A549 (cell line): ENCODE data around the gene STIM2. TPM values are rescaled to one million over a fixed set of nuclear protein-coding genes. Genes with fewer than 3 reads are reported as not detected.

ENCODE experiments used
- ATAC-seq, 2 experiments: fragments of 200-7000 bp in 1 of 2; fragments of >200 bp in 1 of 2; cut with Nextera tagmentation in 1 of 2; cut with Tn5 transposase in 1 of 2; 3 replicates each; pipeline versions ENCODE4 v1.8.0 to v1.9.1; 2018 to 2020; ENCODE audit warnings: mild to moderate bottlenecking in 1 of 2, moderate library complexity in 1 of 2
- CTCF ChIA-PET: fragments of 300-600 bp; sonication (Branson Sonifier 250); formaldehyde crosslinking; extraction: SDS; loops from one replicate; lab custom pipeline; 2021; ENCODE audit warnings: antibody characterized with exemption, inconsistent platforms; lab: Yijun Ruan, JAX
- POLR2A ChIA-PET: fragments of 350-600 bp; formaldehyde crosslinking; extraction: SDS; loops from one replicate; lab custom pipeline; 2021; ENCODE audit warnings: antibody characterized with exemption, inconsistent platforms; lab: Yijun Ruan, JAX
- DNase-seq, 2 experiments: peaks; one replicate each; pipeline versions ENCODE4 v3.0.0 to v3.0.0-alpha.2; 2011 to 2016; ENCODE audit warnings: low read depth in 1 of 2, low spot score in 1 of 2
- FAIRE-seq: peaks from 2 replicates; lab custom pipeline; 2011; peaks lifted over from hg19 to GRCh38; lab: Jason Lieb, UNC
- H3K27ac ChIP-seq, 2 experiments: fragments of >200 bp; sonication (Bioruptor Twin); formaldehyde crosslinking; 3 replicates each; pipeline ENCODE4 v1.5.1; 2016 to 2017
- H3K4me1 ChIP-seq: fragments of >200 bp; sonication (Bioruptor Twin); formaldehyde crosslinking; 3 replicates; pipeline ENCODE4 v1.6.1; 2016
- H3K4me2 ChIP-seq: fragments of >200 bp; sonication (Bioruptor Twin); formaldehyde crosslinking; 3 replicates; pipeline ENCODE4 v1.6.1; 2016
- H3K4me3 ChIP-seq: fragments of >200 bp; sonication (Bioruptor Twin); formaldehyde crosslinking; 3 replicates; pipeline ENCODE4 v1.5.1; 2016
- H3K9me3 ChIP-seq: fragments of >200 bp; sonication (Bioruptor Twin); formaldehyde crosslinking; 3 replicates; pipeline ENCODE4 v1.6.1; 2016
- BCL3 ChIP-seq: fragments of >200 bp; sonication (Bioruptor Twin); formaldehyde crosslinking; IDR thresholded peaks from 3 replicates; pipeline ENCODE4 v1.6.1; 2016
- CBX8 ChIP-seq: fragments of 200-600 bp; sonication (generic); IDR thresholded peaks from 2 replicates; pipeline ENCODE4 v1.6.1; 2016
- E2F6 ChIP-seq: IDR thresholded peaks from 2 replicates; pipeline ENCODE4 v1.6.1; 2012; ENCODE audit warnings: low read depth, borderline replicate concordance
- HDAC2 ChIP-seq: fragments of 200-600 bp; sonication (generic); IDR thresholded peaks from 2 replicates; pipeline ENCODE4 v1.6.1; 2016
- HMGXB4 ChIP-seq: fragments of 250-450 bp; sonication (Bioruptor Pico); IDR thresholded peaks from 2 replicates; pipeline ENCODE4 v1.5.0; 2021; ENCODE audit warnings: mild to moderate bottlenecking, moderate library complexity, borderline replicate concordance
- JUN ChIP-seq, 2 experiments: fragments of >200 bp; sonication (Bioruptor Twin); formaldehyde crosslinking; IDR thresholded peaks; 2 replicates in 1 of 2; 3 replicates in 1 of 2; pipeline ENCODE4 v1.6.1; 2016 to 2017
- KDM5A ChIP-seq: fragments of 200-600 bp; sonication (generic); IDR thresholded peaks from 2 replicates; pipeline ENCODE4 v1.6.1; 2016; ENCODE audit warnings: antibody characterized with exemption, mild to moderate bottlenecking
- MAFK ChIP-seq: fragments of 450-650 bp; IDR thresholded peaks from 2 replicates; pipeline ENCODE4 v1.6.1; 2014; ENCODE audit not compliant: partially characterized antibody
- MAX ChIP-seq: IDR thresholded peaks from 2 replicates; pipeline ENCODE4 v1.6.1; 2012
- MAZ ChIP-seq: fragments of 150-350 bp; IDR thresholded peaks from 2 replicates; pipeline ENCODE4 v1.6.1; 2014; ENCODE audit warnings: antibody characterized with exemption, low read depth, low read length, borderline replicate concordance
- MYC ChIP-seq: IDR thresholded peaks from 2 replicates; pipeline ENCODE4 v1.6.1; 2012; ENCODE audit warnings: mild to moderate bottlenecking, inconsistent platforms, low read length, improper control_type of control experiment, borderline replicate concordance
- NFE2L2 ChIP-seq: fragments of 150-350 bp; conservative IDR thresholded peaks from 2 replicates; pipeline ENCODE4 v1.6.1; 2014; ENCODE audit warnings: low read length
- NPAS2 ChIP-seq: fragments of 250-450 bp; sonication (Bioruptor Pico); IDR thresholded peaks from 2 replicates; pipeline ENCODE4 v1.8.0; 2022; ENCODE audit warnings: mild to moderate bottlenecking, moderate library complexity, borderline replicate concordance
- POLR2A ChIP-seq: IDR thresholded peaks from 2 replicates; pipeline ENCODE4 v1.6.1; 2012; ENCODE audit warnings: mild to moderate bottlenecking, low read length
- POLR2AphosphoS2 ChIP-seq: conservative IDR thresholded peaks from 2 replicates; pipeline ENCODE4 v1.6.1; 2012; ENCODE audit warnings: low read length, improper control_type of control experiment, inconsistent platforms
- RCOR1 ChIP-seq: fragments of 150-350 bp; IDR thresholded peaks from 2 replicates; pipeline ENCODE4 v1.6.1; 2014; ENCODE audit warnings: antibody characterized with exemption, low read length, low read depth
- RFX5 ChIP-seq: fragments of 450-650 bp; IDR thresholded peaks from 2 replicates; pipeline ENCODE4 v1.7.1; 2014; ENCODE audit warnings: antibody characterized with exemption, mild to moderate bottlenecking, moderate library complexity
- SMC3 ChIP-seq: fragments of >200 bp; sonication (Bioruptor Twin); formaldehyde crosslinking; IDR thresholded peaks from 3 replicates; pipeline ENCODE4 v1.6.1; 2018; ENCODE audit warnings: inconsistent platforms
- USF2 ChIP-seq: fragments of 450-650 bp; IDR thresholded peaks from 2 replicates; pipeline ENCODE4 v1.6.1; 2014; ENCODE audit warnings: antibody characterized with exemption
- ZFP36 ChIP-seq: fragments of 450-650 bp; IDR thresholded peaks from 2 replicates; pipeline ENCODE4 v1.6.1; 2014; ENCODE audit warnings: borderline replicate concordance; ENCODE audit not compliant: partially characterized antibody
- ZNF302 ChIP-seq: fragments of 250-450 bp; sonication (Bioruptor Pico); IDR thresholded peaks from 2 replicates; pipeline ENCODE4 v1.9.0; 2021; ENCODE audit warnings: inconsistent platforms, mild to moderate bottlenecking, moderate library complexity
- WGBS: methylation state at CpG from one replicate; pipeline ENCODE4 v1.1.6; 2017; ENCODE audit errors: missing lambda C conversion rate; 5-methylcytosine and 5-hydroxymethylcytosine counted together
- polyA plus RNA-seq, 4 experiments: library from polyadenylated mRNA; depleted of rRNA in 3 of 4; stranded (reverse); fragments of >200 nt; fragmentation: RNase III in 1 of 4; extraction: RNeasy Plus Mini Kit Qiagen cat#74134 plus additional on column Dnase treatment in 1 of 4; gene quantifications; 2 replicates in 3 of 4; 3 replicates in 1 of 4; pipeline ENCODE4 v1.2.3, GENCODE V29; 2011 to 2017

Gene STIM2
- polyA plus RNA-seq, 2 of the 4 experiments (the other 2 are of a cell fraction): 13.6 to 20.6 TPM

DNA sequence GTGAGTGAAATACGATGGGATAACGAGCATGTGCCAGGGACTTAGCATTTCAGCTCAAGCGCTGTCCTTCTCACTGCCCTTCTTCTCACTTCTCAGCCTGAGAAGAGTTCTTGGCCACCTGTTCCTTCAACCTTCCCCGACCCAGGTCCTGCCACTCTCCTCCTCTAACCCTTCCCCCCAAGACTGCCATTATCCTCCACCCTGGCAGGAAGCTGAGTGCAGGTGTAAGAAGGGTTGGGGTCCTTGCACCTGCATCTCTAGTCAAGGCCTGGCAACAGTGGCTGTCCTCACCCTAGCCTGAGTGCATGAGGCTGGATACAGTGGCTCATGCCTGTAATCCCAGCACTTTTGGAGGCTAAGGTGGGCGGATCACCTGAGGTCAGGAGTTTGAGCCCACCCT is 19.9 kb upstream of the STIM2 start:
- 90% methylated on average over 3 of the region's 5 CpGs for WGBS
- DNase-seq (no peak), ATAC-seq (no peak), FAIRE-seq (no peak)
- H3K9me3 ChIP-seq: no peaks in the 10 kb centered on the region
- no peak overlapping the region for H3K27ac ChIP-seq
- ChIA-PET CTCF (interaction anchor here (0.7 kb wide), 1 partner anchor 759 kb away, joined by 3 read pairs; no protein-coding TSS in a partner anchor), POLR2A (no interaction called here)
- no peak overlapping the region for H3K4me3 ChIP-seq
- no peak overlapping the region for H3K4me2 ChIP-seq
- no peaks in the 10 kb centered on the region for H3K4me1 ChIP-seq
- TF ChIP-seq CBX8 (no peak), ZNF302 (CRISPR knock-in tag) (no peak), MAZ (no peak), BCL3 (no peak), JUN (IDR thresholded peaks at IDR 0.05) (no peak), MAFK (no peak), HMGXB4 (CRISPR knock-in tag) (no peak), NPAS2 (no peak), HDAC2 (no peak), ZFP36 (no peak)

DNA sequence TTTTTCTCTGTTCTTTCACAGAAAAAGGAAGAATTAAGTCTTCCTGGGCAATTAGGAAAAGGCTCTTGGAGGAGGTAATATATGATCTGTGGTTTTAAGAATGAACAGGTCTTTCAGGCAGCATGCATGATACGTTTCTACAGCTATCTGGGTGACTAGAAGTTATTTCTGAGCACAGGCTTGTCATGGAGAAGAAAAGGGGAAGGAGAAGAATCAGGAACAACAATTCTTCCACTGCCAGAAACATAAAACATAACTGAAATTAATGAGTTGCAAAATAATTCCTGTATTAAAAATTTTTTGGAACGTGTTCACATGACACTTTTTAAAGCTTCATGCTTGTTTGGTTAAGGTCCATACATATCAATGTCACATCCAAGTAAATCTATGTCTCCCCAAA is 17.7 kb upstream of the STIM2 start:
- no peak for ATAC-seq
- DNase-seq: no peak
- 2% methylated on average over 2 of the region's 2 CpGs for WGBS
- ChIA-PET POLR2A (no interaction called here), CTCF (no interaction called here)
- H3K4me3 ChIP-seq: no peak overlapping the region
- no peak overlapping the region for H3K4me2 ChIP-seq
- H3K4me1 ChIP-seq: no peaks in the 10 kb centered on the region
- H3K9me3 ChIP-seq: no peaks in the 10 kb centered on the region
- H3K27ac ChIP-seq: no peak overlapping the region
- FAIRE-seq: no peak
- TF ChIP-seq MYC (no peak), USF2 (no peak), E2F6 (no peak), POLR2AphosphoS2 (no peak), KDM5A (no peak), MAX (no peak), NFE2L2 (no peak), RCOR1 (no peak), HMGXB4 (CRISPR knock-in tag) (no peak), POLR2A (no peak), SMC3 (no peak), RFX5 (no peak)
